HG02884 (cell line): ENCODE measurements around the gene MRPL36.

Source experiments
- ATAC-seq: cut with Tn5 transposase; IDR thresholded peaks from one replicate; pipeline ENCODE4 v1.9.1; 2021; ENCODE audit warnings: mild to moderate bottlenecking, moderate library complexity; ENCODE audit not compliant: unreplicated experiment

The MRPL36 gene

DNA sequence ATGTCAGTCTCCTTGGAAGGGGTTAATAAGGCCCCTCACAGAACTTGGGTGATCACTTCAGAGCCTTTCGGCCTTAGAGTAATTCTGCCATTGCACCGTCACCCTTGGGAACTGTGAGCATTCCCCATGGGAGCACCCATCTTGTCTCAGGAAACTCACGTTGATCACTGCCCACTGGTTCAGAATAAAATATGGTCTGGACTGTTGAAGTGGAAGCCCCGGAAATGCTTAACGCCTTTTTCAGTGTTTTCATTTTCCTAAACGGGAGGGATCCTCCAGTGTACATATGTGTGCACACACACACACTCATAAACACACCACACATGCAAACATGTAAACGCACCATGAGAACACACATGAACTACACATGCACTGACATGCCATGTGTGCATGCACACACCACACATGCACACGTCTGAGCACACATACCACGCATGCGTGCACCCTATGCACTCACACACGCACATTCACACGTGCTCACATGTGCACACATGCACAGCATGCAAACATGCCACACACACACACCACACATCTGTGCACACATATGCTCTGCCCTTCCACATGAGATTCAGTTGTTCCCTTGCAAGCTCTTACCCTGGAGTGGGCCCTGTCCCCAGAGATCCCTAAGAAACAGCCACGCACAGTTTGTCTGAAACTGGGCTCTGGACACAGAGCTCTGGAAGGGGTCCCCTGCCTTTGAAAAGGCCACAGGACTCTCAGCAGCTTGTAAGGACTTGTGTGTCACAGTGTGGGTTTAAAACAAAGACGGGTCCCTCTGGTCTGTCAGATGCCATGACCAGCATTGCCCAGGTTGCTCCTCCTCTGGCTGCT is 17.0 kb downstream of the MRPL36 start:
- ATAC-seq, result peak; percentile 20

- ATAC-seq, result no peak
Measured at GRCh38 chr5:1781726-1782384, 17.8 kb downstream of the MRPL36 start.

DNA sequence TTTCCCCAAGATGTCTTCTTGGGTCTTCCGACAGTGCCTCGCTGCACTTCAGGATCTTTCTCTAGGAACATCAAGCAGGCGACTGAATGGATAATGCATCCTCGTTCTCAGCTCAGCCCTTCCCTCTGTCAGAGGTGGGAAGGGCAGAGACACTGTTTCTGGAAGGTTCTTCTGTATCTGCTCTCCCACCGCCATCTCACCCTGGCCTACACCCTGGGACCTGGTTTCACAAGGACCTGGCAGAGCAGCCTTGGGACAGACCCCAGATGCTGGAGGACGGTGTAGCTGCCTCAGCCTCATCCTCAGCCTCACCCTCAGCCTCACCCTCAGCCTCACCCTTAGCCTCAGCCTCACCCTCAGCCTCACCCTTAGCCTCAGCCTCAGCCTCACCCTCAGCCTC is 18.5 kb downstream of the MRPL36 start:
- no peak for ATAC-seq

DNA sequence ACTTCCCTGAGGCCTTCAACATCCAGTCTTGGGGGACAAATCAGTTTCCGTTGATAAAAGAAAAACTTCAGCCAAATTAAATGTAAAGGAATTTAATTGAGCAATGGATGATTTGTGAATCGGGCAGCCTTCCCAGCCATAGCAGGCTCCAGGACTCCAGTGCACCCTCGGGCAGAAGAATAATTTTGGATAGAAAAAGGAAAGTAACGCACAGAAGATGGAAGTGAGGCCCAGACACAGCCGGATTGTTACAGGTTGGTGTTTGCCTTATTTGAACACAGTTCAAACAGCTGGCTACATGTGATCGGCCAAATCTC is 19.1 kb downstream of the MRPL36 start:
- ATAC-seq, result no peak

- ATAC-seq, result no peak
Measured at GRCh38 chr5:1779782-1780613, 19.6 kb downstream of the MRPL36 start.

DNA sequence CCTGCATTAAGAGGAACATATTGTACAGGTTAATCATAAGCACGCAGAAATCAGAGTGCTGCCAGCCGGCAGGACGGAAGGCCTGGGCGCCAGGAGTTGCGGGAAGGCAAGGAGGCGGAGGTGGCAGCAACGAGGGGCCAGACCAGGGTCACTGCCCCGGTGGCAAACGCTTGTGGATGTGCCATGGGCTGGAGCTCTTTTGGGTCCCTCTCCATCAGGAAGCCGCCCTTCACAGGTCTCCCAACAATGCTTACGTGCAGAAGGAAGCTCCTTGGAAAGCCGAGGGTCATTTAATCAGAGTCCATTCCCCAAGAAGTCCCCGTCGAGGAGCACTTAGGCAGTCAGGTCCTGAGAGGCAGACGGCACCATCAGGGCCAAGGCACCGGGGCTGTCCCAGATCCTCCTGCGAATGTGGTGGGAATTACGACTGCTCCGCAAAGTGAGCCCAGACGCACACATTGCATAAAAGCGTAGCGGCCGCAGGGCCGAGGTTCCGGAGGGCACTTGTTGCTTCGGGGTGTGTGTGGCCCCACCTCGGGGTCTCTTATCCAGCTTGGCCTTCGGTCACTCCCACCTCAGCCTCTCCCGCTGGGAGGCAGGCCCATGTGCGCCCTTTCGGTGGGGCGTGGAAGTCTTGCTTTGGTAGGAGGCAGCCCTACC is 20.5 kb downstream of the MRPL36 start:
- ATAC-seq, result no peak

DNA sequence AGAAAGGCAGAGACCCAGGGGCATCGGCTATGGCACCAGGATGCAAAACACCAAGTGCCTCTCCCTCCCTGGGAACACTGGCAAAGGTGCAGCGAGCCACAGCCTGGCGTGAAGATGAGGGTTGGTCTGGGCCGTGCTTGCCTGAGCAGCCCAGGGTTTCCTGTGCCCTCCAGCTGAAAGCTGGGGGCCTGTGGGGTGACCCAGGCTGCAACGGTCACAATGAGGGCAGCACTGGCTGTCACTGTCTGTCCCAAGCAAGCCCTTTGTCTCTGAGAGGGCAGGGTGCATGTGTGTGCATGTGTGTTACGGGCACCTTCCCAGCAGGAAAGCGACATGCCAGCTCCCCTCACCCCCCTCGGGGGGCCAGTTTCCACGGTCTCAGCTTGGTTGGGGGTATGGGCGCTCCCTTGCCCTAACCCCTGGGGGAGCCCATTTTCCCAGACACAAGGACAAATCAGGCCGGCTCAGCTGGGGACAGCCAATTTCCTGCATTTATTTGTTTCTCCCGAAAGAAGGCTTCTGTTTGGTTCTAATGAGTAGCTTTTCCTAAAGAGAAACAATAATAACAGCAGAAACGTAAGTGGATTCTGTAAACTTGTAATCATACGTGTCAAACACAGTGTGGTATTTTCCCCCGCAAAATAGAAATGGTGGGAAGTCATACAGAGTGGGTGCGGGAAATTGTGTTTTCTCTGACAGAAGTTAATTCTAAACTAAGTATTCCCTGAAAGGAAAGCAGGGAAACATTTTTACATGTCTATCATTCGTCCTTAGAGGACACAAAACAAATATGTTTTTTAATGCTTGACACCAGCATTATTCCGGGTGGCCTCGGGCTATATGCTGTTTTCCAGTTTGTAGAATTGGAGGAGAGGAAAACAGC is 21.3 kb downstream of the MRPL36 start:
- no peak for ATAC-seq

- no peak for ATAC-seq
Measured at GRCh38 chr5:1777281-1778137, 22.1 kb downstream of the MRPL36 start.

DNA sequence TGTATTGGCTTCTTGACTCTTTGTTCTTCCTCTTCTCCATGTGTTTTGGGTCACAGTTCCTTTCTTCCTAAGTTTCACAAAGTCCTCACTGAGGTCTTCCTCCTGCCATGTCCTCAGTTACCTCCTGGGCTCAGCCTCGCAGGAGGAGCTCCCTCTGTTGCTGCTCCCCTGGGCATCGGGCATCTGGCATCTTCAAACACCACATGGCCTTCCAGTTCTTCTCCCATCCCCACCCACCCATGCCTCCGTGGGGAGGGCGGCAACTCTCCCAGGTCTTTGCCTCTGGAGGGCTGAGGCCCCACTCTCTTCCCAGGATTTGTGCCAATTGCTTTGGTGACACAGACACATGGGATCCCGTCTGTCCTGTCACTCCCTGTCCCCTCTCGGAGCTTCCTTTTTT is 22.8 kb downstream of the MRPL36 start:
- ATAC-seq, result no peak

GRCh38 chr5:1772634-1773033 is 27.0 kb downstream of the MRPL36 start:
- peak; percentile 68 for ATAC-seq

DNA sequence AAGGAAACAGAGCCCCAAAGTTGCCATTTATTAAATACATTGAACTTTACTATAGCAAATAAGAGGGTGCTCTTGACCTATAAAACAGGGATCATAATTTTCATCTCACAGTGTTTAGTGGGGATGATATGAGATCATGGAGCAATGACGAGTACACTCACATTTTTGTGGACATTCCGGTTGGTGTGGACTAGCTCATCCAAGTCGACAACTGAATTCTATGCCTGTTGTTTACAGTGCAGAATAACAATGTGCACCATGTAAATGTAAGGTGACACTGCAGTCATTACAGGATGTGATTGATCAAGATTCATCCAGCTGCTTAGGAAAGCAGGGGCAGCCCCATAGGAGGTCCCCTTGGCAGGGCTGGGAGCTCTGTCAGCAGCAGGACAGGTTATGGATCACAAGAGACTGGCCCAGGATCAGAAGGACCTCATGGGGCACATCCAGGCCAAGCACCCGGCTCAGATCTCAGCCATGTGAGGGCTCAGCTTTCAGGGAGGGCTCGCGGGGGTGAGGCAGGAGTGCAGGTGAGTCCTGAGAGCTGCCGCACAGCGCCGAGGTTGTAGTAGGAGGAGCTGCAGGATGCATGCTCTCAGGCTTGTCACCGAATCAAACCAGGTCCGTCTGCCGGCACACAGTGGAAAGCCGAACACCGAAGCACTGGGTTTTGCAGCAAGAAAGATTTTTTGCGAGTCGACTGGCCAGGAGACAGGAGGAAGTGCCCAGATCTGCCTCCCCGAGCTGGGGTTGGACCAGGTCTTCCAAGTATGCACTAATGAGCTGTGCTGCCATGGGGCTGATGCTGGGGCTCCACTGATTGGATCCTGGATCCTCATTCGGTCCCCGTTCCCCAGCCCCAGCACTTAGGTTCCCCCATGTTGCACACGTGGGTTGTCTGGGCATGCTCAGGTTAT is 28.2 kb downstream of the MRPL36 start:
- no peak for ATAC-seq

- no peak for ATAC-seq
Measured at GRCh38 chr5:1770443-1770802, 29.2 kb downstream of the MRPL36 start.

DNA sequence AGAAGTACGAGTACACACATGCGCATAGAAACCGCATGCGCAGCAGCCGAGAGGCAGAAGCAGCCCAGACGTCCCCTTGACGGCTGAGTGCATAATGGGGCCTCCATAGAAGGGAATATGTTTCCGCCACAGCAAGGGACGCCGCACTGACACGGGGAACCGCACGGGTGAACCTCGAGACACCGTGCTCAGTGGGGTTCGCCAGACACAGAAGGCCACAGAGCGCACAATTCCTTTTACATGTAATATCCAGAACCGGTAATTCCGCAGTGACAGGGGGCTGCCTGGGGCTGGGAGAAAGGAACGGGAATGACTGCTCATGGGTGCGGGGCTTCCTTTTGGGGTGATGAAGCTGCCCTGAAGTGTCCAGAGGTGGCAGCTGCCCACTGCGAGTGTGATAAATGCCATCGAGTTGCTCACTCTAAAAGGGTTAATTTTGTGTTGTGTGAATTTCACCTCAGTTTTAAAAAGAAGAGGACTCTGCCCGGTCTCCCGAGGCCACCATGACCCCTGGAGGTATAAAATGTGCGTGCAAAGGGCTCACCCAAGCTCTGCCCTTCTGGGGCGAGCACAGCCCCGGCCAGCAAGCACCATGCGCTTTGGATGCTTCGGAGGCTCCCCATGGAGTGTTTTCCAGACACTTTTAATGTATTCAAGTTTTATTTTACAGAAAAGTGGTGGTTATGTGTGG is 29.7 kb downstream of the MRPL36 start:
- no peak for ATAC-seq

GRCh38 chr5:1769017-1769640 is 30.5 kb downstream of the MRPL36 start:
- no peak for ATAC-seq

GRCh38 chr5:1768283-1769000 is 31.2 kb downstream of the MRPL36 start:
- ATAC-seq, result no peak

- no peak for ATAC-seq
Measured at GRCh38 chr5:1767524-1768282, 31.9 kb downstream of the MRPL36 start.
